T-helper 1 cell treated with Interleukin-12 subunit alpha and Interleukin-12 subunit beta and Interleukin-4 antibody, amounts not matched to agents 30 ng/mL and 1 ng/mL, for 36 hours (primary cell): ENCODE data around the gene PTOV1. TPM values are rescaled to one million over a fixed set of nuclear protein-coding genes. Genes with fewer than 3 reads are reported as not detected.

Experiments used
- intact Hi-C: fragments of 100-400 bp; cut with micrococcal nuclease; formaldehyde crosslinking; loops from one replicate; pipeline ENCODE4 v1.15.1; 2024
- total RNA-seq: library from RNA; stranded (reverse); gene quantifications from 2 replicates; pipeline ENCODE4 v1.2.3, GENCODE V29; 2022

PTOV1 gene
- total RNA-seq, 1 donor from 2014 or later = 77.9 TPM

GRCh38 chr19:49840736-49841249 lies 10.2 kb upstream of the PTOV1 start:
- intact Hi-C loops = no loop called here

GRCh38 chr19:49843265-49843664 lies 7.7 kb upstream of the PTOV1 start:
- intact Hi-C loops = no loop called here

GRCh38 chr19:49844138-49845095 lies 6.5 kb upstream of the PTOV1 start:
- intact Hi-C loops = no loop called here

- intact Hi-C loops = no loop called here
Observed at GRCh38 chr19:49845414-49845813, 5.5 kb upstream of the PTOV1 start.

- intact Hi-C loops = no loop called here
Observed at GRCh38 chr19:49846408-49846807, 4.6 kb upstream of the PTOV1 start.

- intact Hi-C loops = no loop called here
Observed at GRCh38 chr19:49847731-49848696, 2.9 kb upstream of the PTOV1 start.

GRCh38 chr19:49848938-49849337 lies 2.0 kb upstream of the PTOV1 start:
- intact Hi-C loops = no loop called here

GRCh38 chr19:49849433-49850220 lies 1.3 kb upstream of the PTOV1 start:
- intact Hi-C loops = loop anchor here (1.0 to 2.0 kb wide), 7 partner anchors 20 to 83 kb away; partner anchors contain the start of genes AKT1S1, ATF5, FUZ and NUP62

- intact Hi-C loops = loop anchor here (1.0 to 2.0 kb wide), 7 partner anchors 19 to 84 kb away; partner anchors contain the start of genes AKT1S1, ATF5, FUZ and NUP62
Observed at GRCh38 chr19:49850221-49850486, 805 bp upstream of the PTOV1 start.

- intact Hi-C loops = loop anchor here (2.0 kb wide), 1 partner anchor 39 kb away; no protein-coding TSS in a partner anchor
Observed at GRCh38 chr19:49851456-49852259, 699 bp downstream of the PTOV1 start.

GRCh38 chr19:49852631-49853126 lies 1.7 kb downstream of the PTOV1 start:
- intact Hi-C loops = no loop called here

GRCh38 chr19:49853852-49854377 lies 3.0 kb downstream of the PTOV1 start:
- intact Hi-C loops = no loop called here

- intact Hi-C loops = no loop called here
Observed at GRCh38 chr19:49854378-49855263, 3.7 kb downstream of the PTOV1 start.

- intact Hi-C loops = no loop called here
Observed at GRCh38 chr19:49855277-49855675, 4.3 kb downstream of the PTOV1 start.

GRCh38 chr19:49855676-49856573 lies 5.0 kb downstream of the PTOV1 start:
- intact Hi-C loops = no loop called here

GRCh38 chr19:49856574-49857021 lies 5.6 kb downstream of the PTOV1 start:
- intact Hi-C loops = no loop called here

GRCh38 chr19:49857061-49857837 lies 6.3 kb downstream of the PTOV1 start:
- intact Hi-C loops = no loop called here
